HG03354 (cell line): ENCODE results near the gene PHF5A.
"Not testable (repeated sequence)": the region's sequence is repeated elsewhere in the genome, so short reads cannot be mapped to it uniquely, and the experiment has no call there.

ENCODE experiments used
- ATAC-seq: cut with Tn5 transposase; IDR thresholded peaks from one replicate; pipeline ENCODE4 v1.9.1; 2021; ENCODE audit warnings: mild to moderate bottlenecking; ENCODE audit not compliant: unreplicated experiment, poor library complexity, severe bottlenecking

PHF5A gene

DNA sequence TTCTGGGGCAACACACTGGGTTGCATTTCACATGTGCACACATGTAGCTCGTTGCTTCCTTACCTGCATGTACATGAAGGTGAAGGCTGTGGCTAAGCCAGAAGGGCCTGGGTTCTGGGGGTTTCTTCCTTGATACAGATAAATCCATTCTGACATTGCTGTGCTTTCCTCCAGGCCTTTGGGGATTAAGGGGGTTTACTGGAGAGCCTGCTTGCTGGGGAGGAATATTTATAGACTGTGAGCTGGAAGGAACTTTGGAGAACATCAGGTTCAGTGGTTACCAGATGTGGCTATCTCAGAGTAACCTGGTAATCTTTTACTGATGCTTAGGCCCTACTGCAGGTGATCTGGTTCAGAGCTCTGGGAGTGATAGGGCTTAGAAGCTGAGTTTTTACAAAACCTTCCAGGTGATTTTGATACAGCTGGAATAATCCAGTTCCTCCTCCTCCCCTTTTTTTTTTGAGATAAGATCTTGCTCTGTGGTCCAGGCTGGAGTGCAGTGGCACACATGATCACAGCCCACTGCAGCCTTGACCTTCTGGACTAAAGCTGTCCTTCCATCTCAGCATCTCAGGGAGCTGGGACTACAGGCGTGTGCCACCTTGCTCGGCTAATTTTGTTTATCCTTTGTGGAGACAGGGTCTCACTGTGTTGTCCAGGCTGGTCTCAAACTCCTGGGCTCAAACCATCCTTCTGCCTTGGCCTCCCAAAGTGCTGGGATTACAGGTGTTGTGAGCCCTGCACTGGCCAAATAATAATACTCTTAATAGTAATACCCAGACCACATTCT is 20.3 kb upstream of the PHF5A start:
- no peak for ATAC-seq

- ATAC-seq: no peak
These were observed 19.6 kb upstream of the PHF5A start for GRCh38 chr22:41488076-41488475.

DNA sequence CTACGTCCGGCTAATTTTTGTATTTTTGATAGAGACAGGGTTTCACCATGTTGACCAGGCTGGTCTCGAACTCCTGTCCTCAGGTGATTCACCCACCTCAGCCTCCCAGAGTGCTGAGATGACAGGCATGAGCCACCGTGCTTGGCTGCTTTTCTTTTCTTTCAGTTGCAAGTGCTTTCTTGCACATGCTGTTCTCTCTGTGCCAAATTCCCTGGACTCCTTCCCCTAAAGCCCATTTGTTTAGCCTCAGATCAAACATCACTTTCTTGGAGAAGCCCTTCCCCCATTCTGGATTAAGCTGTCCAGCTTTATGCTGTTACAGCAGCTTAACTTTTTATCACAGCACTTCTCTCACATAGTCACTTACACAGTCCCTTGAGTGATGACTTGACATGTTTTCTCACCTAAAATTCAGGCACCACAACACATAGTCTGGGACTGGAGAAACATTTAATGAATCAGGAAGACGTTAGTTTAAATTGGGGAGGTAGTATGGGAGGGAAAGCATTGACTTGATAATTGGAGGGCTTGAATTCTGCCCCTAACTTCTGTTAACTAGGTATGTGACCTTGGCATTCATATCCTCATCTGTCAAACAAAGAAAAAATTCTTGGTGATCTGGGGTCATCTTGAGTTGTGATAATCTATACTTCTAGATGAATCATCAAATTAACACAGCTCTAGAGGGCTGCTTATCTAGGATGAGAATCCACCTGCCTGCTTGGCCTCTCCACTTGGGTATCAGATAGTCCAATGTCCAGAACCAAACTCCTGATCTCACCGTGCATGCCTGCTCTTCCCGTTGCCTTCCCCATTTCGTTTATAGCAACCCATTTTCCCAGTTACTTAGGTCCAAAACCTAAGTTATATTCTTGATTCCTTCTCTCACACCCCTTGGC is 18.8 kb upstream of the PHF5A start:
- ATAC-seq: no peak

DNA sequence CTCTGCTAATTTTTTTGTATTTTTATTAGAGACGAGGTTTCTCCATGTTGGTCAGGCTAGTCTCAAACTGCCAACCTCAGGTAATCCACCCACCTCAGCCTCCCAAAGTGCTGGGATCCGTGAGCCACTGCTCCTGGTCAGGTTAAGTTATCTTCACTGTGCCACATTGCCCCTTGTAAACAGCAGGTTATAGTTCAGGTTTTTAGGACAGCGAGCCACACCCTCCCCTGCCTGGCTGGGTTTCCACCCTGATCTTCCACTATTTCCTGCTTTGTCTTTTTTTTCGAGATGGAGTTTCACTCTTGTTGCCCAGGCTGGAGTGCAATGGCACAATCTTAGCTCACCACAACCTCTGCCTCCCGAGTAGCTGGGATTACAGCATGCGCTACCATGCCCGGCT is 16.5 kb upstream of the PHF5A start:
- ATAC-seq: no peak

DNA sequence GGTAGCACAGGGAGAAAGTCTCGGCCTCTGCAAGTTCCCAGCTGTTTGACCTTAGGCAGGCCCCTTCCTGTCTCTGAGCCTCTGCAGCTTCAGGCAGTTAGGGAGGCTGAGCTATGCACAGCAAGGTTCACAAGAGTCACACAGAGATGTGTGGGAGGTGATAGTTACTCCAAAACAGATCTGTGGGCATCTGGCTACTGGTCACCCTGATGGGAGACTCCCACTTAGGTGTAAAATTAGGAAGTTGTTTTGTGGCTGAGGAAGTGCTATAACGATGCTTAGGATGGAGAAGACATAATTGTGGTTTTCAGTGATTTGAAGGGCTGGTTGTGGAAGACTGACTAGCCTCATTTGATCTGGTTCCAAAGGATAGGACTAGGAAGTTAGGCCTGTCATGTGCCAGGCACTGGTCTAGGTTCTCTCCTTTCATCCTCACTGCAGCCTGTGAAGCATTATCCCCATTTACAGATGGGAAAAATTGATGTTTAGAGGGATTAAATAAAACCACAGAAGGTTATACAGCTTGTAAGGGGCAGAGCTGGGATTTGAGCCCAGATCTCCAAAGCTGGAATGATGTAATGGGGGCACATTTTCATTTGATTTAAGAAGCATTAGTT is 13.9 kb upstream of the PHF5A start:
- ATAC-seq: no peak

- no peak for ATAC-seq
These were observed 13.4 kb upstream of the PHF5A start for GRCh38 chr22:41481925-41482318.

DNA sequence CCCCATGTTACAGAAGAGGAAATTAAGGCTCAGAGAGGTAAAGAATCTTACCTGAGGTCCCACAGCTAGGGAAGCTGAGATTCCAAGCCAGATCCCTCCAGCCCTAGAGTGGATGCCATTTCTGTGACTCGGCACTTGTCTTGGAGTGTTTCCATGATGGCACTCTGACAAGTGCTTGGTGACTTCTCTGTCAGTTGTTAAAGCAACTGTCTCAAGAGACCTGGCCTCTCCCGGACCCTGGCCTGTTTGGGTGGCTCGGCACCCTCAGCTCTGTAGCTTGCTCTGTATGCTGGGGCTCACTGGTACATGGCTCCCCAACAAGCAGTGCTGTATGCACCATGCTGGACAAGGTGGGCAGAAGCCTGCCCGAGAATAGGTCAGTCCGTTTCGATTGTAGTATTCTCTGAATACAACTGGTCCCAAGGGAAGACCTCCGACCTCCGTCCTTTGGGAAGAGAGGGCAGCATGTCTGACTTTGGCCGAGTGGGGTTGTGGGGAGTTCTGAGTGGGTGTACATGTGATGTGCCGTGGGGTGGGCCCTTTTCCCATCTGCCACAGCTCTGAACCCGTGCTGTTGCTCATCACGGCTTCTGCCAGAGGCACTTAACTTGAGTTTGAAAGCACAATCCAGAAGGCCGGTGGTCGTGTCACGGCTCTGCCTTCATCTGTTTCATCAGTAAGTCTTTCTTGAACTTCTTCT is 12.8 kb upstream of the PHF5A start:
- no peak for ATAC-seq

DNA sequence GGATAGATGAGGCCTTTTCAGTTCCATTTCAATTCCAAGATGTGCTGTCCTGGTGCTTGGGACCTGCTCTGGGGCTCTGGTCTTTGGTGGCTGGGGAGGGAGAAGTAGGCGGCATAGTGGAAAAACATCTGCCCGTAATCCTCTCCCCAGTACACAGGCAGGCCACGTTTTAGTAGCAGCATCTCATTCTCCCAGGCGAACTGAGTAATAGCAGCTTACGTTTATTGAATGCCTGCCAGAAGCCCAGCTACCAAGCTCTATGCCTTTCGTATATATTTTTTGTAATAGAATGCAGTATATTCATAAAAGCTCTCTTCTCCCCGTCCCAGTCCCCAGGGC is 11.9 kb upstream of the PHF5A start:
- no peak for ATAC-seq

DNA sequence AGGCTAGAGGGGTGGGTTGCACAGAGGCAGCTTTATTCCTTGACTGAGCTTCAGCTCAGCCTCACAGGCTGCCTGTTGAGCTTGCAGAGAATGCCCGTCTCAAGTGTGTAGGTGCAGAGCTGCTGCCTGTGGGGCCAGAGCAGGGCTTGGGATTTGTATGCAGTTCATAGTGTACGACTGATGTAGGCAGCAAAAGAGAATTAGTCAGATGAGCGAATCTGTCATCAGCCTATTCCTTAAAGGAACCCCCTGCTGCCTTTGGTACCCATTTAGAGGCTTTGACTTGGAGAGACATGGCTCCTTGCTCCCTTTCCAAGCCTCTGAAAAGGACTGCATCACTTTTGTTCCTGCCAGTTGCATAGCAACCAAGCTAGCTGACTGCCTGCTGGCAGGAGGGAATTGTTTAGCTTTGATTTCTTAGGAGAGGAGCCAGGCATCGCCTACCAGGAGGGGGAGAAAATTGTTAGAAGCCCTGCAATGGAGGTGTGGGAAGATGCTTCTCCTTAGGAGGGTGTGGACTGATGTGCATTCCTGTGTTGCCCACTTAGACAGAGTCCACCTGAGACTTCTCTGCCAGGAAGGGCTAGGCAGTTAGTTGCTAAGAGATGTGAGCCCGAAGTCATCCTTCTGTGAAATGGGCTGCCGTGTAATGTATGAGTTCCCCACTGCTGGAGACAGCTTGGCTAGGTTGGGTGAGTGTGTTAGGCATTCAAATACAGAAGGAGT is 11.3 kb upstream of the PHF5A start:
- no peak for ATAC-seq

- no peak for ATAC-seq
These were observed 10.5 kb upstream of the PHF5A start for GRCh38 chr22:41478891-41479521.

DNA sequence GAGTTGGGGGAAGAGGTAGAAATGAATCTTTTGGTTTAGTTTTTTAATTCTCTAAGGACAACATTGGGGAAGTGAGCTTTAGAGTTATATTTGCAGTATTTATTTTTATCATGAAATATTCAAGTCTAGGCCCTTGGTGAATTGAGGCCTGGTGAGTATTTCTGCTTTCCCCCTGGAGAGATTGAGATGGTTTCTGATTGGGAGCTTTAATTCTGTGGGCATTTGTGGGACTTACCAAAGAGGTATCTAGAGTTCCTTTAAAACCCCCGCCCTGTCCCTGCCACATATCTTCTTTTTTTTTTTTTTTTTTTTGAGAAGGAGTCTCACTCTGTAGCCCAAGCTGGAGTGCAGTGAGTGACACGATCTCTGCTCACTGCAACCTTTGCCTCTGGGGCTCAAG is 10.0 kb upstream of the PHF5A start:
- ATAC-seq: no peak

DNA sequence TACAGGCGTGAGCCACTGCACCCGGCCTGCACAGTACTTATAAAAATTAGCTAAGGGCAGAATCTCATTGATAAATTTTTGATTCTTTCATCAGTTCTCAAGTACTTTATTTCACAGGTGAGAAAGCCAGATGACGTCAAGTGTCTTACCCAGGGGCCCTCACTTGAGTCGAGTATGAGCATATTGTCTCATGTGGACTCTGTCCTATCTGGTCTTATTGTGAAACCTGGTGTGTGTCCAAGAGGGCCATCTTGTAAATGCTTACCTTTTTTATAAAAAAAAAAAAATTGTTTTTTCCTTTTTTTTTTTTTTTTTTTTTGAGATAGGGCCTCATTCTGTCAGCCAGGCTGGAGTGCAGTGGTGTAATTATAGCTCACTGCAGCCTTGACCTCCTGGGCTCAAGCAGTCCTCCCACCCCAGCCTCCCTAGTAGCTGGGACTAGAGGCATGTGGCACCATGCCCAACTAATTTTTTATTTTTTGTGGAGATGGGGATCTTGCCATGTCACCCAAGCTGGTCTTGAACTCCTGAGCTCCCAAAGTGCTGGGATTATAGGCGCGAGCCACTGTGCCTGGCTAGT is 6.5 kb upstream of the PHF5A start:
- ATAC-seq: no peak

DNA sequence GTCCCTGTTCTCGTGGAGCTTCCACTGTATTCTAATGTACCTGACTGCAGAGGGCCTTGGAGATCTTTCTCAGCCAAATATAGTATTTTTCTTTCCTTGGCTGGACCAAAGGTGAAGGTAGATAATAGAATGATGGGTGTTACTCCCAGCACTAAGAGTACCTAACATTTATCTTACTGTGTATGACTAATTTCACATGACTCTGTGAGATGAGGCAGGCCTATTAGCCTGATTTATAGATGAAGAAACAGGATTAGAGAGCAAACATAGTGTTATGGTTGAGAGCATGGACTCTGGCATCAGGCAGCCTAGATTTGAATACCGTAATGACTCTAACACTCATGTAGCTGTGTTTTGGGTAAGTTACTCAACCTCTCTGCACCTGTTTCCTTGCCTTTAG is 3.1 kb upstream of the PHF5A start:
- no peak for ATAC-seq

- ATAC-seq: no peak
These were observed 2.4 kb upstream of the PHF5A start for GRCh38 chr22:41470886-41471285.

GRCh38 chr22:41469218-41469851 is 843 bp upstream of the PHF5A start:
- no peak for ATAC-seq

DNA sequence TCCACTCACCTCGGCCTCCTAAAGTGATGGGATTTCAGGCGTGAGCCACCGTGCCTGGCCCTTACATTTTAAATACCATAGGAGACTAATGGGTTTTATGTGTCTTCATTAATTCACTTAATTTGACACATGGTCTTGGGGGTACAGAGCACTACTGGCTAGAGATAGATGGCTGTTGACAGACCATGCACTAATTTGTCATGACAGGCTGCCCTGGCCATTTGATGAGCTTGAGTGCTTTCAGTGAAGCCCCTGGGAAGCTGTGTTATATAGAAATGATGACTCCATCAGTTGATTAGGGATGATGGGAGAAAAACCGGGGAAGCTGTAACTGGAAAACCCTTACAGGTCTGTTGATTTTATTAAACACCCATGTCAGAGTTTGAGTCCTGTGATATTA is 6.6 kb downstream of the PHF5A start:
- ATAC-seq: no peak

- not testable (repeated sequence) for ATAC-seq
These were observed 8.4 kb downstream of the PHF5A start for GRCh38 chr22:41460071-41460470.

DNA sequence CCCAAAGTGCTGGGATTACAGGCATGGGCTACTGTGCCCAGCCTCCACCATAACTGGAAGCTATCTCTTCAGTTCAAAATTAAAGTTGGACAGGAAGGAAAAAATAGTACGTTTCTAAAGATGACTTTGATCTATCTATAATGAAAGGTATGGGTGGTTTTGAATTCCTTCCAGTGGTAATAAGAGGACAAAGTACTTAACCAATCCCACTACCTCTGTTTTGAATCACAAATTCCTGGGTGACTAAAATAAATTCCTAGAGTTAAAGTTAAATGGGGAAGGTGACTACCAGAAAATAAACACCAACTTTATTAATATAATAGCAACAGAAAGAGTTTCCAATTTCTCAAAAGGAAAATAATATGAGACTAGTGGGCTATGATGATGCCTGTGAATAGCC is 9.1 kb downstream of the PHF5A start:
- ATAC-seq: no peak
